HCT116 (cell line): ENCODE measurements around the gene ST14.

Source experiments
- EGR1 ChIP-seq: IDR thresholded peaks from 2 replicates; pipeline ENCODE4 v1.6.1; 2012; ENCODE audit warnings: low read depth
- POLR2AphosphoS5 ChIP-seq: IDR thresholded peaks from 2 replicates; pipeline ENCODE4 v1.6.1; 2011; ENCODE audit warnings: mild to moderate bottlenecking, low read depth, low read length, moderate library complexity
- SP1 ChIP-seq: IDR thresholded peaks from 2 replicates; pipeline ENCODE4 v1.6.1; 2012; ENCODE audit warnings: low read depth
- SRF ChIP-seq: IDR thresholded peaks from 2 replicates; pipeline ENCODE4 v1.6.1; 2012; ENCODE audit warnings: low read depth
- TF ChIP-seq, protein P1 (sequence below), 3 experiments: fragments of 200-600 bp in 1 of 3; sonication (generic) in 1 of 3; IDR thresholded peaks in 2 of 3; conservative IDR thresholded peaks in 1 of 3; 2 replicates each; pipeline ENCODE4 v1.5.1; 2012 to 2017; ENCODE audit warnings: low read depth in 2 of 3, low read length in 2 of 3, antibody characterized with exemption in 1 of 3, borderline replicate concordance in 1 of 3, control low read depth in 1 of 3, mild to moderate bottlenecking in 1 of 3, mixed read lengths in 1 of 3, mixed run types in 1 of 3, moderate library complexity in 1 of 3; ENCODE audit not compliant: insufficient read depth in 1 of 3

DNA sequence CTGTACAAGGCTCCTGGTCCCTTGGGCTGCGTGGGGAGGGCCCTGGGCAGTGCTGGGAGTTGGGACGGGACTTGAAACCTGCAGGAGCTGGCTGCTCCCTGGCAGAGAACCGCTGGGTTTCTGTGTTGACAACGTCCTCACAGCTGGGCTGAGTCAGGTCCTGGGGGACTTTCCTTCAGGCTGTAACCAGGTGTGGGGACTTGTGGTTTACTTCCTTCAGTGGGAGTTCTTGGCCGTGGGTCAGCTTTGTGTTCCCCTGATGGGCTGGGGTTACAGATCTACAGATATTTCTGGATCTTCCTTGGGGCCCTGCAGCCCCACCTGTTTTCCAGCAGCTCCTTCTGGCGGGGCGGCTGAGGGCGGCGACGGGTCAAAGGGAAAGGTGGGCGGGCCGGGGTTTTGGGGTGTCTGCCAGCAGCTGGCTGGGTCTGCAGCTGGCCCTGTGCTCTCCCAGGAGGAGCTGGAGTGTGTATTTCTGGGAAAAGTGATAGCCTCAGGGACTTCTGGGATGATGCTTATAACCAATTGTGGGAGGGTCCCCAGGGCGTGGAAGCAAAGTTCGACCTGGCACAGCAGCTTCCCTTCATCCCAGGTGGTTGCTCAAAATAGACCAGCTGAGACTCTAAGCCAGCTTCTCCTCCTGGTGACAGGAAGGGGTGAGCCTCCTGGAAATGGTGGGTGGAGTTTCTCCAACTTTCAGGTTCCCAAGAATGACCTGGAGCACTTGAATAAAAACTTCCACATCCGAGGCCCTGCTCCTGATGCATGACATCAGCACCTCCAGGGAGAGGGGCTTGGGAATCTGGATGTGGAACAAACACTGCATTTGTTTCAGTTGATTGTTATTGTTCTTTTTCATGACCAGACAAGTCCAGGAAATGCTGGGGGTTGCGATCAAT is 19.1 kb downstream of the ST14 start:
- TF ChIP-seq, protein P1, sequence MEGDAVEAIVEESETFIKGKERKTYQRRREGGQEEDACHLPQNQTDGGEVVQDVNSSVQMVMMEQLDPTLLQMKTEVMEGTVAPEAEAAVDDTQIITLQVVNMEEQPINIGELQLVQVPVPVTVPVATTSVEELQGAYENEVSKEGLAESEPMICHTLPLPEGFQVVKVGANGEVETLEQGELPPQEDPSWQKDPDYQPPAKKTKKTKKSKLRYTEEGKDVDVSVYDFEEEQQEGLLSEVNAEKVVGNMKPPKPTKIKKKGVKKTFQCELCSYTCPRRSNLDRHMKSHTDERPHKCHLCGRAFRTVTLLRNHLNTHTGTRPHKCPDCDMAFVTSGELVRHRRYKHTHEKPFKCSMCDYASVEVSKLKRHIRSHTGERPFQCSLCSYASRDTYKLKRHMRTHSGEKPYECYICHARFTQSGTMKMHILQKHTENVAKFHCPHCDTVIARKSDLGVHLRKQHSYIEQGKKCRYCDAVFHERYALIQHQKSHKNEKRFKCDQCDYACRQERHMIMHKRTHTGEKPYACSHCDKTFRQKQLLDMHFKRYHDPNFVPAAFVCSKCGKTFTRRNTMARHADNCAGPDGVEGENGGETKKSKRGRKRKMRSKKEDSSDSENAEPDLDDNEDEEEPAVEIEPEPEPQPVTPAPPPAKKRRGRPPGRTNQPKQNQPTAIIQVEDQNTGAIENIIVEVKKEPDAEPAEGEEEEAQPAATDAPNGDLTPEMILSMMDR (IDR thresholded peaks at IDR 0.05 in 2 of 3, conservative IDR thresholded peaks at IDR 0.05 in 1 of 3; ENCODE audit: borderline replicate concordance in 1 of 3, insufficient read depth in 1 of 3, low read depth in 2 of 3, low read length in 2 of 3) = no peak
- TF ChIP-seq SP1 (no peak), POLR2AphosphoS5 (no peak), EGR1 (no peak), SRF (no peak)
